Body of pancreas (tissue), 4 donors: ENCODE measurements around the gene MMP17. TPM values are rescaled to one million over a fixed set of nuclear protein-coding genes. Genes with fewer than 3 reads are reported as not detected.

Experiments
- ATAC-seq: fragments of 150-250 bp; one replicate; pipeline ENCODE4 v1.9.1; 2016
- DNase-seq, 4 donors: peaks; one replicate each; pipeline ENCODE4 v3.0.0-alpha.2; 2019
- H3K27ac ChIP-seq, 4 donors: fragments of 200-600 bp; sonication (generic); 1 replicate in 3 of 4; 2 replicates in 1 of 4; pipeline versions ENCODE4 v1.5.1 to v1.6.1; 2016 to 2019; ENCODE audit warnings: mild to moderate bottlenecking in 1 of 4, mixed read lengths in 1 of 4, moderate library complexity in 1 of 4
- H3K27me3 ChIP-seq, 2 donors: fragments of 200-600 bp; sonication (generic); one replicate each; pipeline ENCODE4 v1.6.0; 2016; ENCODE audit warnings: mild to moderate bottlenecking in 1 of 2
- H3K36me3 ChIP-seq, 2 donors: fragments of 200-600 bp; sonication (generic); replicated peaks in 1 of 2; 2 replicates each; pipeline ENCODE4 v1.5.1; 2016; ENCODE audit warnings: low read depth in 2 of 2; ENCODE audit not compliant: insufficient read depth in 1 of 2
- H3K4me1 ChIP-seq: fragments of 200-600 bp; sonication (generic); one replicate; pipeline ENCODE4 v1.6.0; 2016
- H3K4me3 ChIP-seq, 2 donors: fragments of 200-600 bp; sonication (generic); 1 replicate in 1 of 2; 2 replicates in 1 of 2; pipeline ENCODE4 v1.5.1; 2016 to 2019
- H3K9me3 ChIP-seq, 3 donors: fragments of 200-600 bp; sonication (generic); 1 replicate in 2 of 3; 2 replicates in 1 of 3; pipeline ENCODE4 v1.5.1; 2016
- CTCF ChIP-seq, 7 experiments: fragments of 450-650 bp in 4 of 7; fragments of 200-600 bp in 3 of 7; sonication (generic) in 3 of 7; IDR thresholded peaks; one replicate each; pipeline ENCODE4 v1.5.1; 2016 to 2019; ENCODE audit warnings: antibody characterized with exemption in 7 of 7
- POLR2A ChIP-seq, 3 donors: fragments of 450-650 bp; IDR thresholded peaks; one replicate each; pipeline ENCODE4 v1.6.1; 2016; ENCODE audit warnings: antibody characterized with exemption in 3 of 3, mild to moderate bottlenecking in 2 of 3
- WGBS, 2 donors: methylation state at CpG; one replicate each; pipeline ENCODE4 v1.1.5; 2017; 5-methylcytosine and 5-hydroxymethylcytosine counted together
- intact Hi-C: fragments of 100-400 bp; cut with DNase I; formaldehyde crosslinking; loops from one replicate; pipeline ENCODE4 v1.15.1; 2023
- total RNA-seq, 2 donors: library from RNA; depleted of rRNA; stranded (reverse); fragments of >200 nt; gene quantifications; one replicate each; pipeline ENCODE4 v1.1.0, GENCODE V29; 2016

MMP17 gene
- 1 to 10 TPM; 2.6 to 6.7 TPM for total RNA-seq

- Histone ChIP-seq H3K27ac (peak within 1 kb of the TSS in 1 of 4 donors; percentile 0), H3K4me3 (peak within 1 kb of the TSS in 1 of 2 donors; percentile 17), H3K36me3 (no peaks in the 10 kb centered on the region), H3K9me3 (no peaks in the 10 kb centered on the region), H3K27me3 (peaks cover 0 to 27% of the 10 kb centered on the region in 2 donors), H3K4me1 (peaks cover 45% of the 10 kb centered on the region)
- intact Hi-C loops, result no loop called here
- TF ChIP-seq CTCF (IDR thresholded peaks at IDR 0.05) (no peak), POLR2A (IDR thresholded peaks at IDR 0.05) (no peak)
- DNase-seq, result peak in 2 of 4 donors; percentile 47 to 68
- 0% methylated on average over 3 to 46 of the region's 86 CpGs for WGBS, 2 donors
- ATAC-seq, result peak; percentile 13
Observed at GRCh38 chr12:131827961-131828534, at the start of gene MMP17. TSS of gene MMP17 (plus strand) at chr12:131828393. CDS start at chr12:131828495, 102 bp downstream.

DNA sequence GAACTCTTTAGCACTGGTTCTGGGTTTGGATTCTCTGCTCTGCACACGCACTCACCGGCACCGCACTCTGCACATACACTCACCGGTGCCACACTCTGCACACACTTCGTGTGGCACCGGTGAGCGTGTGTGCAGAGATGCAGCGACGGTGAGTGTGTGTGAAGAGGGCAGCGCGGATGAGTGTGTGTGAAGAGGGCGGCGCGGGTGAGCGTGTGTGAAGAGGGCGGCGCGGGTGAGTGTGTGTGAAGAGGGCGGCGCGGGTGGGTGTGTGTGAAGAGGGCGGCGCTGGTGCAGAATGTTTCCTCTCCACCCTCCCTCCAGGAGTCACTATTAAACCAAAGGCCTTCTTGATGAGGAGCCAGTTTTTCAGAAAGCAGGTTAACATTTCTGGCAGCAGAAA, 49.2 kb upstream of the MMP17 start:
- intact Hi-C loops, result no loop called here
- 95 to 96% methylated on average over 23 of the region's 23 CpGs for WGBS, 2 donors
- DNase-seq (no peak), ATAC-seq (no peak)
- no peaks in the 10 kb centered on the region for H3K4me1 ChIP-seq
- no peak overlapping the region for H3K4me3 ChIP-seq
- TF ChIP-seq CTCF (IDR thresholded peaks at IDR 0.05) (no peak), POLR2A (IDR thresholded peaks at IDR 0.05) (no peak)
- H3K27me3 ChIP-seq, result no peaks in the 10 kb centered on the region
- peaks cover 0 to 25% of the 10 kb centered on the region in 2 donors for H3K36me3 ChIP-seq
- H3K27ac ChIP-seq, result no peak overlapping the region
- H3K9me3 ChIP-seq, result no peaks in the 10 kb centered on the region

DNA sequence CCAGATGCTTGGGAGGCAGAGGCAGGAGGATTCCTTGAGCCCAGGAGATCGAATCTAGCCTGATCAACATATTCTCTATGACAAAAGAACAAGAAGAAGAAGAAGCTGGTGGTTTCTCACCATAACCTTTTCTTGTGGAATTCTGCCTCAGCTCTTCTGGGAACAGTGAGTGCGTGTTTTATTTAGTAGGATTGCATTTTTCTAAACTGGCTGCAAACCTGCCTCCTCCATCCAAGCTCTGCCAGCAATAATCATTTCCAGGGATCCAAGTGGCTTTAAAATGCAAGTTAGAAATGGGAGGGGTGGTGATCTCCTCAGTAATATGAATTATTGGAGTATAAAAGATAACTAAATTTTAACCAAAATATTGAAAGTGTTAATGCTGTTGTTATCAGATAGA, 46.1 kb upstream of the MMP17 start:
- Histone ChIP-seq H3K36me3 (peaks cover 0 to 28% of the 10 kb centered on the region in 2 donors), H3K27ac (no peak overlapping the region), H3K9me3 (no peaks in the 10 kb centered on the region), H3K4me1 (no peaks in the 10 kb centered on the region), H3K4me3 (no peak overlapping the region), H3K27me3 (no peaks in the 10 kb centered on the region)
- no peak for TF ChIP-seq CTCF (IDR thresholded peaks at IDR 0.05)
- no peak for TF ChIP-seq POLR2A (IDR thresholded peaks at IDR 0.05)
- DNase-seq, result no peak
- 100% methylated on average over 2 of the region's 2 CpGs for WGBS, 2 donors
- intact Hi-C loops, result no loop called here
- no peak for ATAC-seq

- TF ChIP-seq CTCF (IDR thresholded peaks at IDR 0.05) (no peak), POLR2A (IDR thresholded peaks at IDR 0.05) (no peak)
- no peaks in the 10 kb centered on the region for H3K9me3 ChIP-seq
- no peak overlapping the region for H3K27ac ChIP-seq
- DNase-seq (no peak), ATAC-seq (no peak)
- intact Hi-C loops, result no loop called here
- peaks cover 0 to 31% of the 10 kb centered on the region in 2 donors for H3K36me3 ChIP-seq
- no peaks in the 10 kb centered on the region for H3K4me1 ChIP-seq
- H3K27me3 ChIP-seq, result no peaks in the 10 kb centered on the region
- no peak overlapping the region for H3K4me3 ChIP-seq
- 70 to 85% methylated on average over 10 of the region's 10 CpGs for WGBS, 2 donors
Observed at GRCh38 chr12:131783915-131784541, 44.2 kb upstream of the MMP17 start.
